Right lobe of liver (tissue), 6 donors: ENCODE measurements around the gene KLHL22. TPM values are rescaled to one million over a fixed set of nuclear protein-coding genes. Genes with fewer than 3 reads are reported as not detected.

Experiments used
- ATAC-seq, 4 donors: fragments of 200-7000 bp; cut with Tn5 transposase; one replicate each; pipeline ENCODE4 v1.9.1; 2020; ENCODE audit warnings: mild to moderate bottlenecking in 4 of 4, moderate library complexity in 4 of 4
- DNase-seq, 3 donors: peaks; one replicate each; pipeline ENCODE4 v3.0.0-alpha.2; 2020
- H3K27ac ChIP-seq, 3 donors: fragments of 200-600 bp; one replicate each; pipeline ENCODE4 v1.8.0; 2022
- H3K27me3 ChIP-seq, 2 donors: fragments of 200-600 bp; one replicate each; pipeline ENCODE4 v1.8.0; 2022
- H3K36me3 ChIP-seq, 4 donors: fragments of 200-600 bp; sonication (generic) in 1 of 4; one replicate each; pipeline versions ENCODE4 v1.5.1 to v1.8.0; 2017 to 2022; ENCODE audit warnings: control low read depth in 1 of 4
- H3K4me1 ChIP-seq, 4 donors: fragments of 200-600 bp; sonication (generic) in 1 of 4; one replicate each; pipeline versions ENCODE4 v1.5.1 to v1.8.0; 2017 to 2022; ENCODE audit warnings: control low read depth in 1 of 4
- H3K4me3 ChIP-seq, 3 donors: fragments of 200-600 bp; one replicate each; pipeline ENCODE4 v1.8.0; 2022
- H3K9me3 ChIP-seq, 4 donors: fragments of 200-600 bp; sonication (generic) in 1 of 4; one replicate each; pipeline versions ENCODE4 v1.5.1 to v1.8.0; 2017 to 2022; ENCODE audit warnings: control low read depth in 1 of 4
- POLR2A ChIP-seq: fragments of 450-650 bp; IDR thresholded peaks from one replicate; pipeline ENCODE4 v1.6.1; 2017; ENCODE audit warnings: antibody characterized with exemption, mild to moderate bottlenecking
- WGBS: methylation state at CpG from one replicate; pipeline ENCODE4 v1.1.6; 2018; ENCODE audit warnings: low coverage, low lambda C conversion rate; ENCODE audit not compliant: insufficient coverage; ENCODE audit errors: missing lambda C conversion rate; 5-methylcytosine and 5-hydroxymethylcytosine counted together
- intact Hi-C, 2 donors: fragments of 100-400 bp; cut with DNase I; formaldehyde crosslinking; loops; one replicate each; pipeline versions ENCODE4 v1.11.2 to v1.14.1; 2022
- total RNA-seq, 6 experiments: library from RNA; depleted of rRNA in 2 of 6; stranded (reverse); fragments of >200 nt in 2 of 6; fragmentation: NEBNext Ultra II Directional in 3 of 6; extraction: Animal tissue kit (Norgen Biotek cat#: 25700) in 3 of 6; gene quantifications; one replicate each; pipeline versions ENCODE4 v1.1.0 to v1.2.4, GENCODE V29; 2016 to 2023
- TF ChIP-seq, protein P1 (sequence below), 4 donors: fragments of 200-600 bp in 3 of 4; fragments of 450-650 bp in 1 of 4; IDR thresholded peaks; one replicate each; pipeline versions ENCODE4 v1.5.1 to v1.8.0; 2016 to 2022; ENCODE audit warnings: antibody characterized with exemption in 4 of 4, mild to moderate bottlenecking in 2 of 4
- donor health status: DM: no; HTN: yes; CAD: no.
- donor health status: DM: no; HTN: no; CAD: no.
- donor health status: DM: no; HTN: no; CAD: no.
- donor health status: DM: no; HTN: yes; CAD: no.
- donor health status: DM: no; HTN: yes; CAD: no.

Gene KLHL22
- total RNA-seq, 6 experiments from 2014 or later, result 9.0 to 14.2 (median 10.2) TPM

DNA sequence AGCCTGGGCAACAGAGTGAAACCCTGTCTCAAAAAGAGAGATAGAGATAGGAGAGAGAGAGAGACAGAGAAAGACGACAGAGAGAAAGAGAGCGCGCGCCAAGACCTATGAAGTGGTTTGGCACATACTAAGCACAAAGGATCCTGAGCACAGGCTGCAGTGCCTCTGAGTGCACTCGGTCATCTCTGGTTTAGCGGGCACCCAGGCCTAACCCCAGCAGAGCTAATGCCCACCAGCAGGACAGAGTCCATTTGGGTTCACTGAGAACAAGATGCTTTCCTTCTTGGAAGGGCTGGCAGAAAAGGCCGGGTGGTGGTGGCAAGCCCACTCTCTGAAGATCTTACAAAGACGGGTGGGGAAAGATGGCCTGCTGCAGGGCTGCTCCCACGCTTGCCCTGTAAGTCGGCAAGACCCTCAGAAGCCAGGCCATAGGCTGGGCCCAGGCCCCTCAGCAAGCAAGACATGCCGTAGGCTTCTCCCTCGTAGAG lies 61.3 kb downstream of the KLHL22 start:
- peaks cover 0 to 30% (median 0%) of the 10 kb centered on the region in 4 donors for H3K4me1 ChIP-seq
- peaks cover 0 to 18% of the 10 kb centered on the region in 2 donors for H3K27me3 ChIP-seq
- intact Hi-C loops, result no loop called here
- WGBS, result 91% methylated on average over 4 of the region's 12 CpGs
- no peak overlapping the region for H3K27ac ChIP-seq
- H3K36me3 ChIP-seq, result no peaks in the 10 kb centered on the region
- no peak overlapping the region for H3K4me3 ChIP-seq
- no peaks in the 10 kb centered on the region for H3K9me3 ChIP-seq
- ATAC-seq (no peak), DNase-seq (no peak)
- TF ChIP-seq POLR2A, result no peak
- TF ChIP-seq, protein P1, sequence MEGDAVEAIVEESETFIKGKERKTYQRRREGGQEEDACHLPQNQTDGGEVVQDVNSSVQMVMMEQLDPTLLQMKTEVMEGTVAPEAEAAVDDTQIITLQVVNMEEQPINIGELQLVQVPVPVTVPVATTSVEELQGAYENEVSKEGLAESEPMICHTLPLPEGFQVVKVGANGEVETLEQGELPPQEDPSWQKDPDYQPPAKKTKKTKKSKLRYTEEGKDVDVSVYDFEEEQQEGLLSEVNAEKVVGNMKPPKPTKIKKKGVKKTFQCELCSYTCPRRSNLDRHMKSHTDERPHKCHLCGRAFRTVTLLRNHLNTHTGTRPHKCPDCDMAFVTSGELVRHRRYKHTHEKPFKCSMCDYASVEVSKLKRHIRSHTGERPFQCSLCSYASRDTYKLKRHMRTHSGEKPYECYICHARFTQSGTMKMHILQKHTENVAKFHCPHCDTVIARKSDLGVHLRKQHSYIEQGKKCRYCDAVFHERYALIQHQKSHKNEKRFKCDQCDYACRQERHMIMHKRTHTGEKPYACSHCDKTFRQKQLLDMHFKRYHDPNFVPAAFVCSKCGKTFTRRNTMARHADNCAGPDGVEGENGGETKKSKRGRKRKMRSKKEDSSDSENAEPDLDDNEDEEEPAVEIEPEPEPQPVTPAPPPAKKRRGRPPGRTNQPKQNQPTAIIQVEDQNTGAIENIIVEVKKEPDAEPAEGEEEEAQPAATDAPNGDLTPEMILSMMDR (IDR thresholded peaks at IDR 0.05), result no peak

DNA sequence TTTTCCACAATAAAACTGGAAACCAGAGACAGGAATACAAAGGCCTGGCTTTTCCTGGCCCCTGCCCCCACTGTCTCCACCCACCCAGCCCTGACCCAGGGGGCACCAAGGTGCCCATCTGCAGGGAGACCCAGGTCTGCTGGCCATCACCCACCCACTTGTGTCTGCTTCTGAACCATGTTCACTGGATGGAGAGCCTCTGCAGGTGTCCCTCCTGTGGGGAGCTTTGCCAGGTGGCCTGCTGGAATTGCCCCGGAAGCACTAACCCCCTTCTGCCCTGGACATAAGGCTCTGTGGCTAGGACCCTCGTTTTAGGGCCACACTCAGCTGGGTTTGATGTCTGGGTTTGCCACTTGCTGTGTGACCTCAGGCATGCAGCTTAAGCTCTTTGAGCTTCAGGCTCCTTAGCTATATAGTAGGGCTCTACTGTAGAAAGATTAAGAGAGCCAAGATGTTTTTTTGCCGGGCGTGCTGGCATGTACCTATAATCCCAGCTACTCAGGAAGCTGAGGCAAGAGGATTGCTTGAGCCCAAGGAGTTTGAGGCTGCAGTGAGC lies 61.8 kb downstream of the KLHL22 start:
- DNase-seq (no peak), ATAC-seq (no peak)
- H3K9me3 ChIP-seq, result no peaks in the 10 kb centered on the region
- WGBS, result 66% methylated on average over 4 of the region's 4 CpGs
- peaks cover 0 to 33% (median 0%) of the 10 kb centered on the region in 4 donors for H3K4me1 ChIP-seq
- no peak overlapping the region for H3K4me3 ChIP-seq
- TF ChIP-seq, protein P1 (IDR thresholded peaks at IDR 0.05), result no peak
- no peak for TF ChIP-seq POLR2A
- H3K27me3 ChIP-seq, result peaks cover 0 to 18% of the 10 kb centered on the region in 2 donors
- intact Hi-C loops, result no loop called here
- H3K27ac ChIP-seq, result no peak overlapping the region
- H3K36me3 ChIP-seq, result no peaks in the 10 kb centered on the region

DNA sequence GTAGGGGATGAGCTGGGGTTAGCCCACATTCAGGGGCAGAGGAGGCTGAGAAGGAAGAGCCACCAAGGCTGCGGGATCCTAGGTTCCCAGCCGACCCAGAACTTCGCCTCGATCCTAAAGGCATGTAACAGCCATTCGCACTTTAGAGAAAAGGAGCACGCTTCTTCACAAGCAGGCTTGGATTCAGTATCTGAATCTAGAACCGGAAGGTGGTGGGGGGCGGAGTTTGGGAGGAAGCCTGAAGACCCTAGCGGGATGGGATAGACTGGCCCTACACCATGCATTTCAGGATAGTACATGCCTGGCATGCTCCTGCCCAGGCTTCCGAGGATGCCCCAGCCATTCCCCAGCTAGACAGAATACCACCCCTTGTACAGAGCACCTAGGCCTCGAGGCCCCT lies 62.4 kb downstream of the KLHL22 start:
- H3K36me3 ChIP-seq, result no peaks in the 10 kb centered on the region
- H3K27me3 ChIP-seq, result peaks cover 0 to 18% of the 10 kb centered on the region in 2 donors
- no peaks in the 10 kb centered on the region for H3K9me3 ChIP-seq
- ATAC-seq (no peak), DNase-seq (no peak)
- TF ChIP-seq, protein P1 (IDR thresholded peaks at IDR 0.05), result no peak
- TF ChIP-seq POLR2A, result no peak
- H3K4me1 ChIP-seq, result peaks cover 0 to 33% (median 0%) of the 10 kb centered on the region in 4 donors
- intact Hi-C loops, result no loop called here
- no peak overlapping the region for H3K27ac ChIP-seq
- no peak overlapping the region for H3K4me3 ChIP-seq
- WGBS, result 97% methylated on average over 6 of the region's 11 CpGs

DNA sequence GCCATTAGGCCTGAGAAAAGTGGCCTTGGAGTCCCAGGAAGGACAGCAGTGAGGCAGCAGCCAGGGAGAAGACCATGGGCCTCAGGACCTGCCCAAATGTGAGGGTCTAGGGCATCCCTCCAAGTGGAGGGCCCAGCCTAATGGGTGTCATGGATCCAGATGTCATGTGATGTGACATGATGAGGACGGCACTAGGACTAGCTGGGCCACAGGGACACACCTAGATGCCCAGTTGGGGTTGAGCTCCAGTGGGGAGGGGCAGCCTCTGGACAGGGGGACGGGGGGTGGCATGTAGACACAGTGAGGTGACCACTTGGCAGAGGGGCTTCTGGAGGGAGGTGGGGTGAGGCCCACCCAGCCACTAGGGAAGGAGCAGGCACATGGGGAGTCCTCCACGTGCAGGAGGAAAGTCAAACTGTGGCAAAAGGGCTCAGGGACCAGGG lies 63.3 kb downstream of the KLHL22 start:
- 84% methylated on average over 3 of the region's 3 CpGs for WGBS
- ATAC-seq, result no peak
- H3K27me3 ChIP-seq, result peaks cover 0 to 18% of the 10 kb centered on the region in 2 donors
- intact Hi-C loops, result no loop called here
- no peaks in the 10 kb centered on the region for H3K9me3 ChIP-seq
- no peak overlapping the region for H3K4me3 ChIP-seq
- H3K4me1 ChIP-seq, result peaks cover 0 to 31% (median 0%) of the 10 kb centered on the region in 4 donors
- TF ChIP-seq POLR2A, result no peak
- TF ChIP-seq, protein P1 (IDR thresholded peaks at IDR 0.05), result no peak
- H3K27ac ChIP-seq, result no peak overlapping the region
- DNase-seq, result no peak
- no peaks in the 10 kb centered on the region for H3K36me3 ChIP-seq
